ENCODE results near the gene ADM.
"Not testable (repeated sequence)": the region's sequence is repeated elsewhere in the genome, so short reads cannot be mapped to it uniquely, and the experiment has no call there.

ADM gene, protein sequence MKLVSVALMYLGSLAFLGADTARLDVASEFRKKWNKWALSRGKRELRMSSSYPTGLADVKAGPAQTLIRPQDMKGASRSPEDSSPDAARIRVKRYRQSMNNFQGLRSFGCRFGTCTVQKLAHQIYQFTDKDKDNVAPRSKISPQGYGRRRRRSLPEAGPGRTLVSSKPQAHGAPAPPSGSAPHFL

DNA sequence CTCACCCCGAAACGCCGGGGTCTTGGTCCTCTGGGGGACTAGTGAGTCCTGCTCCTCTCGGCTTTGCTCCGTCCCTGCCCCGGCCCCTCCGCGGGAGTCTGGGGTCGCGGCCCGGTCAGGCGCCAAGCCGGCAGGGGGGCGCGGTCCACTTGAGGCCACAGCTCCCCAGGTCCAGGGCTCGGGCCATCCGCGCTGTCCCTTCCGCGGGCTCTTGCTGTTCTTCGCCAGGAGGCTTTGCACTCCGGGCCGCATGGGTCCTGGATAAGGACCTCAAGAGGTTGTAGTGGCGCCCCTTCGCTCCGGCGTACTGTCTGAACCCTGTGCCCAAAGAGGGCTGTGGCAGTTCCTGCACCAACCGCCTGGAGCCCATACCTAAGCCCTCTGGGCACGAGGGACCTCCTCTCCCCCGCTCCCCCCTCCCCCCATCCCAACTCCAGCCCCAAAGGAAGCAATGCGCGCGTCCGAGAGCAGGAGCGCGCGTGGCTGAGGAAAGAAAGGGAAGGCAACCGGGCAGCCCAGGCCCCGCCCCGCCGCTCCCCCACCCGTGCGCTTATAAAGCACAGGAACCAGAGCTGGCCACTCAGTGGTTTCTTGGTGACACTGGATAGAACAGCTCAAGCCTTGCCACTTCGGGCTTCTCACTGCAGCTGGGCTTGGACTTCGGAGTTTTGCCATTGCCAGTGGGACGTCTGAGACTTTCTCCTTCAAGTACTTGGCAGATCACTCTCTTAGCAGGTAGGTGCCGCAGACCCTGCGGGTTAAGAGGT is at the start of gene ADM:
Gene ADM (plus strand): TSS at position 579 of the 767 bp plus-strand sequence. CDS start 628 bp downstream, outside the sequence.
- DNase-seq (ENCODE audit: low read depth): peak; percentile 81
- H3K4me3 ChIP-seq (ENCODE audit: low read depth, low read length): peak within 1 kb of the TSS; percentile 95

DNA sequence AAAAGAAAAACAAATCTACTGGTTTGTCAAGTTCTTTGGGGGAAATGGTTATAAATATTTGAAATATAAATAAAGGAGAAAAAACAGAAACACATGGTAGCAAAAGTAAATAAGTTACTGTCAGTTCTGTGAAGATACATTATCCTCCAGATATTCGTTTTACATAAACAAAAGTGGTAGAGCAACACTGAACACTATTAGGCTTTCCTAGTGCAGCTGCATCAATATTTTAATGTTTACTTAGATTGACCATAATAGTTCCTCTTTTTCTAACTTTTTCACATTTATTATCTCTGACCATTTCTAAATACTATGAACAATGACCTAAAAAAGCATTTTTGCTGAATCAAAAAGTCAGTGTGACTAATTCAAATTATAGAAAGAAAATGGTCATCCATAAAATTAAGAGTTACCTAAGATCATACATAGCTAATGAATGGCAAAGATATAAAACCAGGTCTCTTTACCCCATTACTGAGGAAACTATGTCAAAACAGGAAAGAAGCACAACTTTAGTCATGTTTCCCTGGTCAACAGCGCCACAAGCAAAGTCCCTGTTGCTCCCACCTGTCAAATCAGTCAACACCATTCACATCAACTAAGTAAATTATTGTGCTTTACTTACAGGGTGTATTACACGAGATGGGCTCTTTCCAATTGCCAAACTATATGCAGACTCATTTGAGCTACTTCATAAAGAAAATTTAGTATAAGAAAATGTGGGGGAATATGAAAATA is 49.3 kb upstream of the ADM start:
- H3K4me3 ChIP-seq (ENCODE audit: low read depth, low read length): no peak overlapping the region
- no peak for DNase-seq (ENCODE audit: low read depth)

DNA sequence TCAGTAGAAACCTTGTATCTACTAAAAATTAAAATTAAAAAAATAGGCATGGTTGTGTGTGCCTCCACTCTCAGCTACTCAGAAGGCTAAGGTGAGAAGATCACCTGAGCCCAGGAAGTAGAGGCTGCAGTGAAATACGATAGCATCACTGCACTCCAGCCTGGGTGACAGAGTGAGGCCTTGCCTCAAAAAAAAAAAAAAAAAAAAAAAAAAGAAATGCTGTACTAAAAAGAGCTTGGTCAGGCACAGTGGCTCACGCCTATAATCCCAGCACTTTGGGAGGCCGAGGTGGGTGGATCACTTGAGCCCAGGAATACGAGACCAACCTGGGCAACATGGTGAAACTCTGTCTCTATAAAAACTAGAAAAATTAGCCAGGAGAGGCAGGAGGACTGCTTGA is 47.4 kb upstream of the ADM start:
- no peak for DNase-seq (ENCODE audit: low read depth)
- no peak overlapping the region for H3K4me3 ChIP-seq (ENCODE audit: low read depth, low read length)

DNA sequence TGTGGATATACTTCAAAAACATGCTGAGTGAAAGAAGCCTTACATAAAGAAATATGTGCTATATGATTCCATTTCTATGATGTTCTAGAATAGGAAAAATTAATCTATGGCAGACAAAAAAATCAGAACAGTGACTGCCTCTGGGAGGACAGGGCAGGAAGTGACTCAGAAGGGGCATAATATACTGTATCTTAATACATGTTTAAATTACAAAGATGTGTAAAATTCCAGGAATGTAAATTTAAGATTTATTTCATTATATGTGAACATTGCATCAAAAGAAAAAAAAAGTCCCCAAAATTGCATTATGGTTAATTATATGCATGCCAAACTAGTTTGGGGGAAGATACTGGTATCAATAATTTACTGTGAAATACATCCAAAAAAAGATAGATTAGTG is 43.1 kb upstream of the ADM start:
- H3K4me3 ChIP-seq (ENCODE audit: low read depth, low read length): no peak overlapping the region
- DNase-seq (ENCODE audit: low read depth): no peak

DNA sequence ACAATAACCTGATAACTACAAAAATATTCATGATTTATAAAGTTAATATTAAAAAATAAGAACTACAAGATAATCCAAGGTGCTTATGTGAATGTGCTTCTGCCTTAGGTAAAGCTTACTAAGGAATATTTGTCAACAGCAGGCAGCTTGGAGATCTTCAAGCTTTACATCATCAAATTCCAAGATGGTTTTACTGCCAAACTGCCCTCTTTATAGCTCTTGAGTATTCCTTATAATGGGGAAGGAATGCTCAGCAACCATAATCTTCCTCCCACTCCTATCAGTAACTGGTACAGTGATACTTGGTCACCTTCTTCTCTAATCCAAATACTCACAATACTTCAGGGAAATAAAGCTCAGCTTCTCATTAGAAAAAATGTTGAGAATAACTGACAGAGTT is 40.9 kb upstream of the ADM start:
- DNase-seq (ENCODE audit: low read depth): peak; percentile 48
- no peak overlapping the region for H3K4me3 ChIP-seq (ENCODE audit: low read depth, low read length)

DNA sequence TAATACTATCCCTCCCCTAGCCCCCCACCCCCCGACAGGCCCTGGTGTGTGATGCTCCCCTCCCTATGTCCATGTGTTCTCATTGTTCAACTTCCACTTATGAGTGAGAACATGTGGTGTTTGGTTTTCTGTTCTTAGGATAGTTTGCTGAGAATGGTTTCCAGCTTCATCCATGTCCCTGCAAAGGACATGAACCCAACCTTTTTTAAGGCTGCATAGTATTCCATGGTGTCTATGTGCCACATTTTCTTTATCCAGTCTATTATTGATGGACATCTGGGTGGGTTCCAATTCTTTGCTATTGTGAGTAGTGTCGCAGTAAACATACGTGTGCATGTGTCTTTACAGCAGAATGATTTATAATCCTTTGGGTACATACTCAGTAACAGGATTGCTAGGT is 40.2 kb upstream of the ADM start:
- not testable (repeated sequence) for H3K4me3 ChIP-seq (ENCODE audit: low read depth, low read length); DNase-seq (ENCODE audit: low read depth)

DNA sequence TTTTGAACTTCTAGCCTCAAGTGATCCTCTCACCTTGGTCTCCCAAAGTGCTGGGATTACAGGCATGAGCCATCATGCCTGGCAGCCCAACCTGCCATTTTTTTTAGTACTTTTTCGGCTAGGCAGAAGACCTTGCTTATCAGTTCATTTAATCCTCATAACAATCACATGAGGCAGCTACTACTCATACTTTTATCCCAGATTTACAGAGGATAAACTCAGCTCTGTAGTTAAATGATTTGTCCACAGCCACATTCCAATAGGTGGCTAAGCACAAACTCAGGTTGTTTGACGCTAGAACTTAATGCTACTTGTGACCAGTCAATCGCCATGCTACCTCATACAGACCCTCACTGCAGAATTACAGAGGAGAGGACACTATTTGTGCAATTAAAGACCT is 38.9 kb upstream of the ADM start:
- no peak for DNase-seq (ENCODE audit: low read depth)
- no peak overlapping the region for H3K4me3 ChIP-seq (ENCODE audit: low read depth, low read length)

DNA sequence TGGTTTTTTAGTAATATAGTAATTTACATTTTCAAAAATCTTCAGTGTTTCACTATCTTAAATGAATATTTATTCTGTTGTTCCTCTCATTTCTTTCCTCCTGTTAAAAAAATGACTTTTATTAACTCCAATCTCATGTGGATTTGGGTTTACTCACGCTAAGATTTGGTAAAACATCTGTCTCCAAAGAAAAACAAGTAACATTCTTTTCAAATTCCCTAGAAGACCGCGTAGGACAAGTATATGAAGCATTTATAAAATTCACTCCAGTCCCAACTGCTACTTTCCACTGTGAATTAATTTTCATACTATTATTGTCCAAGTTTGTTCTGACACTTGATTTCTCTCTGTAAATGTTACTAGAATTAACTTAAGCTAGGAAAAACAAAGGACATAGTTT is 37.1 kb upstream of the ADM start:
- DNase-seq (ENCODE audit: low read depth): no peak

DNA sequence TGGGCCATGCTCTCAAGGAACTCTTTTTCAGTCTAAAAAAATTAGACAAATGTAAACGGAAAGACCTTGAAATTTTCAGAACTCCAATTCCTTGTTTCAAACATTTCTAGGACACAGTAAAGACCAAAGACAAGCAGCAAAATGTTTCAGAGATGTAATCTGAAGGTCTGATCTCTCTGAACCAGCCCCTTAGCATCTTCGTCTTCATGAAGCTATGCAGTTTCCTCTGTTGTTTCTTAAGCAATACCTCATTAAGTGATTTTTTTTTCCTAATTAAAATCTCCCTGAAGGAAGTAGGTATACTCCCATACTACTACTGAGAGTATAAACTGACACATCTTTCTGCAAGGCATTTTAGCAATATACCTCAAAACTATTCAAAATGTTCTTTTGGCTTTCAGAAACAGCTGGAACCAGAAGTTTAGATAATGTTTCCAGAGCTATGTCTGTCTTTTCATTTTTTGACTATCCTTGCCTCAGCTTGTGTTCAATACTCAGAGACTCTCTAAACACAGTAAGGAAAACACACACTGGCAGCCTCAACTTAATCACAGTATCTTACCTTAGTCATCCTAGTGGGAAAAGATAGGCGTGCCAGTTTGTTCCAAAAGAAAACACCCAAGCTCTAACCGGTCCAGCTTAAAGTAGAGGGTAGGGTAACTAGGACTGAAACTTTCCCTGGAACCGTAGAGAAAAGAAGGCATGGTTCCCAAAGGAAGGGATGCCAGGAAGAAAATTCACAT is 36.0 kb upstream of the ADM start:
- DNase-seq (ENCODE audit: low read depth): no peak
- H3K4me3 ChIP-seq (ENCODE audit: low read depth, low read length): no peak overlapping the region

More for the DNA sequence above, 37.1 kb upstream of the ADM start:
- no peak overlapping the region for H3K4me3 ChIP-seq (ENCODE audit: low read depth, low read length)

DNA sequence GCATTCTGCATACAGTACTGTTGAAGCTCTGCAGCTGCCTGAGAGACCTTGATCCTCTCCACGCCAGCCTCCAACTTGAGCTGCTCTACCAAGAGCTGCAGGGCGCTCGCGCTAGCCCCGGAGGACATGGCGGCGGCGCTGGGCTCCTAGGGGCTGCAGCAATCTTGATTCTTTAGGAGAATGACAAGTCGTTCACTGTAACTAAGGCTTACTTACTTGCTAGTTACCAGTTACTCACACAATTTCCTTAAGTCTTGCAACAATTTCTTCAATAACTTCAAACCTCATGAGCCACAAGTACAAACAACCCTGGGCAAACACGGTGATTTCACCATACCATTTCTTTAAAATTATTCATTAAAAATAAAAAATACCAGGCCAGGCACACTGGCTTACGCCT is 32.7 kb upstream of the ADM start:
- DNase-seq (ENCODE audit: low read depth): no peak
- no peak overlapping the region for H3K4me3 ChIP-seq (ENCODE audit: low read depth, low read length)

DNA sequence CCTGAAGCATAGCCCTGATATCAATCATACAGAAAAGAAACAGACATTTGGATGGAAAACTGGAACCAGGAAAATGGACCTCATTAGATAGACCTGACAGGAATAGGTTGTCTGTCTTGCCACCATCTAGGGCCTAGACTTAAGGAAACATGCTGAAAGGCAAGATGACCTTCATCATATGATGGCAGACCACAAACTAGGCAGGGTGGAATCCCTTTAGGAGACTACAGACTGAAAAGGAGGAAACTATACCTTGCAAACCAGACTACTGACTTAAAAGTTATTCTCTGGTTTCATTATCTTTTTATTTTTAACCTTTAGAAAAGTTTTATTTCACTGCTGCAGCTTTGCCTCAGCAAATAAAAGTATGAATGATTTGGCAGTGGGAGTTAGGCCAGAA is 31.1 kb upstream of the ADM start:
- DNase-seq (ENCODE audit: low read depth): no peak
- no peak overlapping the region for H3K4me3 ChIP-seq (ENCODE audit: low read depth, low read length)

DNA sequence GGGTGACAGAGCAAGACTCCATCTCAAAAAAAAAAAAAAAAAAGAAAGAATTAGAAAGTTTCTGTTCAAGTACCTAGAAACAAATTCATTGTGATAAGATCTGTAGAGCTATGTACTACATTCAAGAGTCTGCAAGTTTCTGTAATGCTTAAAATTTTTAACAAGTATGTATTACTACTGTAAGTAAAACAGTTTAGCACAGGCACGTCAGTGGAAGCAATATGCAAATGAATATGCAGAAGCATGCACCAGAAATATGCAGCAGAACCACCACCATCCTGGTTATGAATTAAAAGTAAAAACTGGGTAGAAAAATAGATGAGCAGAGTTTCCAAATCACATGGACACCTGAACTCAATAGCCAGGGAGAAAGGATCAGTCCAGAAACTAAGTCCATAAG is 30.1 kb upstream of the ADM start:
- DNase-seq (ENCODE audit: low read depth): no peak
- H3K4me3 ChIP-seq (ENCODE audit: low read depth, low read length): no peak overlapping the region

DNA sequence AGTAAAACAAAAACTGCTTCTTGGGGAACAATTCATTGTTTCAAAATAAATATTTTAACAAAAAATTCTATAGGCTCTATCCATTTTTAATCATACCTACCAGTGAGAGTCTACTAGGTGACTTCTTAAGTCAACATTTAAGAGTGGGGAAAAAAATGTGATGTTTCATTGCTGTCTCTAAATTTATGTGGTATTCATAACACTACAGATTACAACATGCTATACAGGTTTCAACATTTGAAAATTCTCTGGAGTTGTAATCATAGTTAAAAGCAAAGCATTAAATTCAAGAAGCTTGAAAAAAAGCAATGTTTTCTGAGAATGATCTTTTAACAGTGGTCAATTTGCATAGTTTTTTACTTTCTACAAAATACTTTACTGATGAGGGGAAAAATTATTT is 29.2 kb upstream of the ADM start:
- no peak overlapping the region for H3K4me3 ChIP-seq (ENCODE audit: low read depth, low read length)
- DNase-seq (ENCODE audit: low read depth): no peak

DNA sequence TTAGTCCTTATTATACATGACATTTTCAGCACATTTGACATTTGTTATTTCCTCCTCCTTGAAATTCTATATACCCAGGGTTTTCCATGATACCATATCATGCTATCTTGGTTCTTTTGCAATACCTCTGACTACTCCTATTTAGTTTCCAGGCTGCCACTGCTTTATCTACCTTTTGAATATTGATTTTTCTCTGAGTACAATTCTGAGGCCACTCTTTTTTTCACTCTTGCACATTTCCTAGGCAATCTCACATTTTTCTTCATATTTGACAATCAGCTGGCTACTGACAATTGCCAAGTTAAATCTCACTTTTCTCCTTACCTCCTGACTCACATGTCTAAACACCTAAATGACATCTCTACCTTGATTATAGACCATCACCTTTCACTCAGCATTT is 22.8 kb upstream of the ADM start:
- no peak for DNase-seq (ENCODE audit: low read depth)
- H3K4me3 ChIP-seq (ENCODE audit: low read depth, low read length): no peak overlapping the region

DNA sequence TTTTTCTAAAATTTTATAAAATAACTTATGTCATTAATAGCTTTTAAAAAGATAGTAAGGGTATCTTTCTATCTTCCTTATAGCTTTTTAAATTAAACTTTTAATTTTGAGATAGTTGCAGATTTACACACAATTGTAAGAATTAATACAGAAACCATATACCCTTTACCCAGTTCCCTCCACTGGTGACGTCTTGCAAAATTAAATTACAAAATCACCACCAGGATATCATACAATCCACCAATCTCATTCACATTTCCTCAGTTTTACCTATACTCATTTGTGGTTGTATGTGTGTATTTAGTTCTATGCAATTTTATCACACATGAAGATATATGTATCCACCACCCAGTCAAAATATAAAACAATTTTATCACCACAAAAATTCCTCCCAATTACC is 20.9 kb upstream of the ADM start:
- DNase-seq (ENCODE audit: low read depth): no peak
- H3K4me3 ChIP-seq (ENCODE audit: low read depth, low read length): no peak overlapping the region

DNA sequence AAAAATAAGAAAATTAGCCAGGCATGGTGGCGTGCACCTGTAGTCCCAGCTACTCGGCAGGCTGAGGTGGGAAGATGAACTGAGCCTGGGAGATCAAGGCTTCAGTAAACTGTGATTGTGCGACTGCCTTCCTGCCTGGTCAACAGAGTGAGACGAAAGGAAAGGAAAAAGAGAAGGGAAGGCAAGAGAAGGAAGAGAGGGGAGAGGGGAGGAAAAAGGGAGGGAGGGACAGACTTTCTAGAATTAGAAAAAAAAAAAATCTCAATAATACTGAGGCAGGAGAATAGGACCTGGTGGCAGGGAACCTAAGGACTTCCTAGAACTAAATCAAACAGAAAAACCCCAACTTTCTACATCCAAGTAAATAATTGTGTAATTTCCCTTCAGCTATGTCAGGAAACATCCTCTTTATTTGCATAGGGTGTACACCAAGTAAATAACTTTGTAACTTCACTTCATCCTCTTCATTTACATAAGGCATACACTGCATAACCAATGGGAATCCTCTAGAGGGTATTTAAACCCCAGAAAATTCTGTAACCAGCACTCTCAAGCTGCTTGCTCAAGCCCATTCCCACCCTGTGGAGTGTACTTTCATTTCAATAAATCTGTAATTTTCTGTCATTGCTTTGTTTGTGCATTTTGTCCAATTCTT is 19.6 kb upstream of the ADM start:
- DNase-seq (ENCODE audit: low read depth): no peak
- H3K4me3 ChIP-seq (ENCODE audit: low read depth, low read length): no peak overlapping the region

DNA sequence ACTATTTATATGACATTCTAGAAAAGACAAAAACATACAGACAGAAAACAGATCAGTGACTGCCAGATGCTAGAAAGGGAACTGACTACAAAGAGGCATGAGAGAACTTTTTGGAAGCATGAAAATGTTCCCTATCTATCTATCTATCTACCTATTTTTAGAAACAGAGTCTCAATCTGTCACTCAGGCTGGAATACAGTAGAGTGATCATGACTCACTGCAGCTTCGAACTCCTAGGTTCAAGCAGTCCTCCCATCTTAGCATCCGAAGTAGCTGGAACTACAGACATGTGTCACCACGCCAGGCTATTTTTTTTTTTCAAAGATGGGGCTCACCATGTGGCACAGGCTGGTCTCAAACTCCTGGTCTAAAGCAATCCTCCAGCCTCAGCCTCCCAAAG is 17.7 kb upstream of the ADM start:
- DNase-seq (ENCODE audit: low read depth): no peak
- no peak overlapping the region for H3K4me3 ChIP-seq (ENCODE audit: low read depth, low read length)

DNA sequence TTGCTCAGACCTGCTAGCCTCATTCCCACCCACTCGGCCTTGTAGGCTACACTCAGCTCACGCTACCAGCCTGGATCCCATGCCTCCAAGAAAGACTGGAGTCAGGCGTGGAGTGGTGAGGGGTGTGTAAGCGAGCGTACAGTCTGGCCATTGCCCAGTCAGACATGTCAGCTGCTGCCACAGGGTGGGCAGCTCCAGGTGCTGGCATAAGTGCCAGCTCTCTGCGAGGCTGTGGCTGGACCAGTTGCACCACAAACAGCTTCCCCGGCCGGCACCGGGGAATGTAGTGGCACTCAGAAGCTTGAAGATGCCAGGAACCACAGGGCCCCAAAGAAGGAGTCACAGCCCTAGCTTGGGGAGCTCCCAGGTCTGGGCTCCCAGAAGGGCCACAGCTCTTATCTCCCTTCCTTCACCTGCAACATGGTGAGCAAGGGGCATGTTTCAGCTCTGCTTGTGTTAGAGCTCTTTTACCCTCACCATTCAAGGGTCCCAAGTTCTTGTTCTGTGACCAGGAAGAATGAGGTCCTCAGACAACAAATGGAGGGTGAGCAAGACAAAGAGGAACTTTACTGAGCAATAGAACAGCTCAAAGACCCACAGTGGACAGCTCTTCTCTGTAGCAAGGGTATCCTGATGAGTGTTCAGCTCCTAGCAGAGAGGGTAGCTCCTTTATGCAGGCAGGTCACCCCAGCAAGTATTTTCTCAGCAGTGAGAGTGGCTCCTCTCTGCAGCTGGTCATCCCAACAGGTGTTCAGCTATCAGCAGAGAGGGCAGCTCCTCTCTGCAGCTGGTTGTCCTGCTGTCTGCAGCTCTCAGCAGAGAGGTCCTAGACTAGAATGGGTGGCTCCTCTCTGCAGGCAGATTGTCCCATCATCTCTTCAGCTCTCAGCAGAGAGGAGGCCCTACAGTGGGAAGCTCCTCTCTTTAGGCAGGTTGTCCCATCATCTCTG is 16.8 kb upstream of the ADM start:
- DNase-seq (ENCODE audit: low read depth): no peak
- no peak overlapping the region for H3K4me3 ChIP-seq (ENCODE audit: low read depth, low read length)

Data from skeletal muscle cell (primary cell).